Measurements from ENCODE around the gene NPRL2.

- no peak for TF ChIP-seq POLR2A (IDR thresholded peaks at IDR 0.05)
- no peak for TF ChIP-seq CTCF (IDR thresholded peaks at IDR 0.05)
- peak in 2 of 4 donors; percentile 23 to 28 for TF ChIP-seq POLR2AphosphoS5 (IDR thresholded peaks at IDR 0.05)
Observed at GRCh38 chr3:50322115-50322385, 28.5 kb downstream of the NPRL2 start.
